GM23248 (cell line): ENCODE data around the gene GLI1.

Experiments used
- EZH2 ChIP-seq: fragments of 200-600 bp; sonication (generic); IDR thresholded peaks from 2 replicates; pipeline ENCODE4 v1.6.1; 2018; ENCODE audit warnings: antibody characterized with exemption, mild to moderate bottlenecking; ENCODE audit not compliant: insufficient read depth, poor library complexity, severe bottlenecking
- EZH2phosphoT487 ChIP-seq: fragments of 200-600 bp; sonication (generic); IDR thresholded peaks from 2 replicates; pipeline ENCODE4 v1.6.1; 2018; ENCODE audit warnings: antibody characterized with exemption, moderate library complexity, mild to moderate bottlenecking, low read depth; ENCODE audit not compliant: insufficient read depth

- no peak for TF ChIP-seq EZH2phosphoT487
- TF ChIP-seq EZH2: no peak
These were observed 2.8 kb downstream of the GLI1 start for GRCh38 chr12:57462251-57462911.
